ENCODE measurements around the gene TCL1B.

DNA sequence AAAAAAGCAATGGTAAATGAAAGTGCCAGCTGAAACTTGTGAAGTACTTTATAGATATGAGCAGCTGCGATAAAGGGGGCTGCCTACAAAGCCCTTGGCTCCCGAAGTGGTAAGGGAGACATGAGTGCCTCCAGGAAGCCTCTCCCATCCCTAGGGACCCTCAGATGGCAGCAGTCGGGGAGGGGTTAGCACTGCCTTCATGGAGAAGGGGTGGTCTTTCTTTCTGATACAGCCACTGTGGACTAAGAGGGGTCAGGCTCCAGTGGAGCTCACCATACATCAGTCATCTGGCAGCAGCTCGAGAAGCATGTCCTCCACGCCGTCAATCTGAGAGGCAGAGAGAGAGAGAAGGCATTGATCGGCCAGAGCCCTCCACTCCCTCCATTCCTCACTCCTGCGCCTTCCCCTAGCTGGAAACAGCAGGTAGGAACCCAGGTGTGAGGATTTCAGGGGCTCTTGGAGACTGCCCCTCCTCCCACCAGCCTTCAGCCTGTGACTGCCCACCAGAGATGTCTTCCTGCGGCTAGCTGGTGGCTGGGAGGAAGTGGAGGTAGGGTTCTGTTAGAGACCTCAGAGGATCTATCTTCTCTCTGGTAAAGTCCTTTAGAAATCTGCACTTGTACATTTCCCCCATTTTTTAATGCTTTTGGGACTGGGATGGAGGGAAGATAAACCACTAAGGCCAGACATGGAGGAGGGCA, 25.4 kb downstream of the TCL1B start:
- TF ChIP-seq, protein P1, sequence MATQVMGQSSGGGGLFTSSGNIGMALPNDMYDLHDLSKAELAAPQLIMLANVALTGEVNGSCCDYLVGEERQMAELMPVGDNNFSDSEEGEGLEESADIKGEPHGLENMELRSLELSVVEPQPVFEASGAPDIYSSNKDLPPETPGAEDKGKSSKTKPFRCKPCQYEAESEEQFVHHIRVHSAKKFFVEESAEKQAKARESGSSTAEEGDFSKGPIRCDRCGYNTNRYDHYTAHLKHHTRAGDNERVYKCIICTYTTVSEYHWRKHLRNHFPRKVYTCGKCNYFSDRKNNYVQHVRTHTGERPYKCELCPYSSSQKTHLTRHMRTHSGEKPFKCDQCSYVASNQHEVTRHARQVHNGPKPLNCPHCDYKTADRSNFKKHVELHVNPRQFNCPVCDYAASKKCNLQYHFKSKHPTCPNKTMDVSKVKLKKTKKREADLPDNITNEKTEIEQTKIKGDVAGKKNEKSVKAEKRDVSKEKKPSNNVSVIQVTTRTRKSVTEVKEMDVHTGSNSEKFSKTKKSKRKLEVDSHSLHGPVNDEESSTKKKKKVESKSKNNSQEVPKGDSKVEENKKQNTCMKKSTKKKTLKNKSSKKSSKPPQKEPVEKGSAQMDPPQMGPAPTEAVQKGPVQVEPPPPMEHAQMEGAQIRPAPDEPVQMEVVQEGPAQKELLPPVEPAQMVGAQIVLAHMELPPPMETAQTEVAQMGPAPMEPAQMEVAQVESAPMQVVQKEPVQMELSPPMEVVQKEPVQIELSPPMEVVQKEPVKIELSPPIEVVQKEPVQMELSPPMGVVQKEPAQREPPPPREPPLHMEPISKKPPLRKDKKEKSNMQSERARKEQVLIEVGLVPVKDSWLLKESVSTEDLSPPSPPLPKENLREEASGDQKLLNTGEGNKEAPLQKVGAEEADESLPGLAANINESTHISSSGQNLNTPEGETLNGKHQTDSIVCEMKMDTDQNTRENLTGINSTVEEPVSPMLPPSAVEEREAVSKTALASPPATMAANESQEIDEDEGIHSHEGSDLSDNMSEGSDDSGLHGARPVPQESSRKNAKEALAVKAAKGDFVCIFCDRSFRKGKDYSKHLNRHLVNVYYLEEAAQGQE (IDR thresholded peaks at IDR 0.05; ENCODE audit: insufficient read depth in 1 of 2, low read depth in 2 of 2, low read length in 2 of 2): no peak
- TF ChIP-seq POLR2AphosphoS5 (IDR thresholded peaks at IDR 0.05; ENCODE audit: low read depth, low read length) (no peak), SIN3A (IDR thresholded peaks at IDR 0.05; ENCODE audit: borderline replicate concordance, insufficient read depth, low read length) (no peak)
